ENCODE data around the gene RAG1. TPM values are rescaled to one million over a fixed set of nuclear protein-coding genes. Genes with fewer than 3 reads are reported as not detected.

The RAG1 gene
- total and polyA plus RNA-seq, 2 donors (not counting 1 experiment from before 2014, with no cell fraction given) = 0.06 to 0.37 TPM

- WGBS (ENCODE audit: insufficient coverage) = 98% methylated on average over 4 of the region's 7 CpGs
- no peaks in the 10 kb centered on the region for H4K20me1 ChIP-seq (ENCODE audit: control insufficient read depth, insufficient read depth, low read length, poor library complexity, severe bottlenecking)
- Mint-ChIP-seq H3K4me1 (peaks cover 3% of the 10 kb centered on the region), H3K9me3 (ENCODE audit: insufficient read depth) (no peaks in the 10 kb centered on the region), H3K4me3 (no peak overlapping the region), H3K27ac (no peak overlapping the region), H3K27me3 (peaks cover 67% of the 10 kb centered on the region)
- ATAC-seq (ENCODE audit: low read depth) = no peak
- no peaks in the 10 kb centered on the region for H3K79me2 ChIP-seq (ENCODE audit: control insufficient read depth, insufficient read depth, low read length)
- DNase-seq = no peak
- no peaks in the 10 kb centered on the region for H3K36me3 ChIP-seq (replicated peaks in 1 of 2; ENCODE audit: control extremely low read depth in 1 of 2, control insufficient read depth in 1 of 2, extremely low read depth in 1 of 2, insufficient read depth in 2 of 2, low read length in 1 of 2)
- H3K9ac ChIP-seq (ENCODE audit: low read length) = no peak overlapping the region
- ChIA-PET CTCF (interaction anchor here (0.8 kb wide), 1 partner anchor 91 kb away, joined by 3 read pairs; no protein-coding TSS in a partner anchor), POLR2A (no interaction called here)
- no peak overlapping the region for H3K27ac ChIP-seq (ENCODE audit: low read length in 2 of 2)
- no peak overlapping the region for H3K4me3 ChIP-seq (ENCODE audit: control extremely low read depth in 1 of 5, extremely low read depth in 1 of 5, insufficient read depth in 1 of 5, low read depth in 2 of 5, low read length in 4 of 5)
- H3K4me1 ChIP-seq (ENCODE audit: control insufficient read depth in 2 of 2, insufficient read depth in 2 of 2, low read length in 2 of 2) = peaks cover 0 to 4% of the 10 kb centered on the region in 2 donors
- H3K27me3 ChIP-seq (replicated peaks in 1 of 4; ENCODE audit: control extremely low read depth in 1 of 4, control insufficient read depth in 3 of 4, insufficient read depth in 4 of 4, low read length in 3 of 4) = peaks cover 0 to 44% (median 9%) of the 10 kb centered on the region in 4 experiments
- no peak overlapping the region for H2AFZ ChIP-seq (ENCODE audit: insufficient read depth, low read depth, low read length, poor library complexity, severe bottlenecking)
- TF ChIP-seq, protein P1, sequence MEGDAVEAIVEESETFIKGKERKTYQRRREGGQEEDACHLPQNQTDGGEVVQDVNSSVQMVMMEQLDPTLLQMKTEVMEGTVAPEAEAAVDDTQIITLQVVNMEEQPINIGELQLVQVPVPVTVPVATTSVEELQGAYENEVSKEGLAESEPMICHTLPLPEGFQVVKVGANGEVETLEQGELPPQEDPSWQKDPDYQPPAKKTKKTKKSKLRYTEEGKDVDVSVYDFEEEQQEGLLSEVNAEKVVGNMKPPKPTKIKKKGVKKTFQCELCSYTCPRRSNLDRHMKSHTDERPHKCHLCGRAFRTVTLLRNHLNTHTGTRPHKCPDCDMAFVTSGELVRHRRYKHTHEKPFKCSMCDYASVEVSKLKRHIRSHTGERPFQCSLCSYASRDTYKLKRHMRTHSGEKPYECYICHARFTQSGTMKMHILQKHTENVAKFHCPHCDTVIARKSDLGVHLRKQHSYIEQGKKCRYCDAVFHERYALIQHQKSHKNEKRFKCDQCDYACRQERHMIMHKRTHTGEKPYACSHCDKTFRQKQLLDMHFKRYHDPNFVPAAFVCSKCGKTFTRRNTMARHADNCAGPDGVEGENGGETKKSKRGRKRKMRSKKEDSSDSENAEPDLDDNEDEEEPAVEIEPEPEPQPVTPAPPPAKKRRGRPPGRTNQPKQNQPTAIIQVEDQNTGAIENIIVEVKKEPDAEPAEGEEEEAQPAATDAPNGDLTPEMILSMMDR (IDR thresholded peaks at IDR 0.05) = no peak
- no peak for TF ChIP-seq EZH2 (IDR thresholded peaks at IDR 0.05; ENCODE audit: borderline replicate concordance, insufficient read depth, low read depth, low read length, poor library complexity, severe bottlenecking)
- H3K9me3 ChIP-seq (ENCODE audit: control extremely low read depth in 1 of 3, control insufficient read depth in 2 of 3, insufficient read depth in 1 of 3, low read length in 2 of 3) = no peaks in the 10 kb centered on the region
- no peak overlapping the region for H3K4me2 ChIP-seq (replicated peaks; ENCODE audit: low read depth, low read length, poor library complexity, severe bottlenecking)
- intact Hi-C loops (cut with micrococcal nuclease) = no loop called here
Measured at GRCh38 chr11:36600180-36600579, 32.4 kb downstream of the RAG1 start.

- no peaks in the 10 kb centered on the region for H3K9me3 Mint-ChIP-seq (ENCODE audit: insufficient read depth)
- Histone ChIP-seq H3K4me3 (ENCODE audit: control extremely low read depth in 1 of 5, extremely low read depth in 1 of 5, insufficient read depth in 1 of 5, low read depth in 2 of 5, low read length in 4 of 5) (no peak overlapping the region), H3K9me3 (ENCODE audit: control extremely low read depth in 1 of 3, control insufficient read depth in 2 of 3, insufficient read depth in 1 of 3, low read length in 2 of 3) (no peaks in the 10 kb centered on the region), H4K20me1 (ENCODE audit: control insufficient read depth, insufficient read depth, low read length, poor library complexity, severe bottlenecking) (no peaks in the 10 kb centered on the region), H3K79me2 (ENCODE audit: control insufficient read depth, insufficient read depth, low read length) (no peaks in the 10 kb centered on the region), H3K36me3 (replicated peaks in 1 of 2; ENCODE audit: control extremely low read depth in 1 of 2, control insufficient read depth in 1 of 2, extremely low read depth in 1 of 2, insufficient read depth in 2 of 2, low read length in 1 of 2) (no peaks in the 10 kb centered on the region), H3K27ac (ENCODE audit: low read length in 2 of 2) (no peak overlapping the region), H3K27me3 (replicated peaks in 1 of 4; ENCODE audit: control extremely low read depth in 1 of 4, control insufficient read depth in 3 of 4, insufficient read depth in 4 of 4, low read length in 3 of 4) (peaks cover 0 to 39% (median 7%) of the 10 kb centered on the region in 4 experiments), H3K9ac (ENCODE audit: low read length) (no peak overlapping the region), H3K4me2 (replicated peaks; ENCODE audit: low read depth, low read length, poor library complexity, severe bottlenecking) (no peak overlapping the region), H3K4me1 (ENCODE audit: control insufficient read depth in 2 of 2, insufficient read depth in 2 of 2, low read length in 2 of 2) (no peaks in the 10 kb centered on the region), H2AFZ (ENCODE audit: insufficient read depth, low read depth, low read length, poor library complexity, severe bottlenecking) (no peak overlapping the region)
- peaks cover 3% of the 10 kb centered on the region for H3K4me1 Mint-ChIP-seq
- CTCF ChIA-PET = interaction anchor here (0.8 kb wide), 1 partner anchor 90 kb away, joined by 3 read pairs; no protein-coding TSS in a partner anchor
- DNase-seq (no peak), ATAC-seq (ENCODE audit: low read depth) (no peak)
- no peak overlapping the region for H3K4me3 Mint-ChIP-seq
- POLR2A ChIA-PET = no interaction called here
- intact Hi-C loops (cut with micrococcal nuclease) = no loop called here
- WGBS (ENCODE audit: insufficient coverage) = 0% methylated on average over 1 of the region's 2 CpGs
- TF ChIP-seq, protein P1 (IDR thresholded peaks at IDR 0.05) = no peak
- H3K27ac Mint-ChIP-seq = no peak overlapping the region
- H3K27me3 Mint-ChIP-seq = peaks cover 62% of the 10 kb centered on the region
Measured at GRCh38 chr11:36601155-36601554, 33.3 kb downstream of the RAG1 start.
